HG03520 (cell line): Measurements from ENCODE around the gene ARHGEF28.

Experiments used
- ATAC-seq: cut with Tn5 transposase; IDR thresholded peaks from one replicate; pipeline ENCODE4 v1.9.1; 2021; ENCODE audit warnings: mild to moderate bottlenecking, moderate library complexity; ENCODE audit not compliant: unreplicated experiment

ARHGEF28 gene

GRCh38 chr5:73844165-73844564 is 218.2 kb downstream of the ARHGEF28 start:
- ATAC-seq, result no peak

GRCh38 chr5:73851471-73852181 is 225.6 kb downstream of the ARHGEF28 start:
- no peak for ATAC-seq

DNA sequence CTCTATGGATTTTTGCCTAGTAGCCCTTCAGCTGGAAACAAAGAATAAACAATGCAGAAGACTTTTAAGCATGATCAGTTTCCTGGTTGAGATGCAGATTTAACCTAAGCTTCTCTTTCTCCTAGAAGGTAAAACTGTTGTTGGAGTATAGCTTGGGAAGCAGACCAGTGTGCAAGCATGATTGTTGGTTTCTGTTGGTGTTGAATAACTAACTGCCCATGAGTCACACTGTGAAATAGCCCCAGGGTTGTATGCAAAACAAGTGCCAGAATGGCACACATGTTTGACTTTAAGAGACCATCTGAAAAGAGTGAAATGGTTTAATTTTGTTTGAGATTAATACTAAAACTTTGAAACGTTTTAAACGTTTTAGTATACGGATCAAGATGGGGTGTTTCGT is 227.1 kb downstream of the ARHGEF28 start:
- ATAC-seq, result no peak

- ATAC-seq, result no peak
These were observed 231.0 kb downstream of the ARHGEF28 start for GRCh38 chr5:73856997-73857396.

- ATAC-seq, result no peak
These were observed 231.4 kb downstream of the ARHGEF28 start for GRCh38 chr5:73857446-73857845.

- ATAC-seq, result no peak
These were observed 232.1 kb downstream of the ARHGEF28 start for GRCh38 chr5:73858054-73858453.

GRCh38 chr5:73858776-73859175 is 232.8 kb downstream of the ARHGEF28 start:
- ATAC-seq, result no peak

DNA sequence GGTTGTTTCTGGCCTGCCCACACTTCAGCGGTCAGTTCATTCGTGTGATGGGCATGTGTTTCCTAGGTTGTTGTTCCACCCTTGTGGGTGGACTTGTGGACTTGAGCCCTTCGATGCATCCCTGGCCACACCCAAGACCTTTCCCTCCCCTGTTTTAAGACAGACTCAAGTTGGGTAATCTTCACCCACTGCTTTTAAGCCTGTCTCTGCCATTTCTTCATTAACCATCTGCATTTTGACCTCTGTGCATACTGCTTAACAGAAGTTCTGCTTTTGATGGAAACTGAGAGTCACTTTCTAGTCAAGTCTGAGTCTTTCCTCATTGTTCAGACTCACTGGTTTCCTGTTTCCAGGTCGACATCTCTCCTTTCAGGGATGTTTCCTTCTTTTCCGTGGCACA is 233.7 kb downstream of the ARHGEF28 start:
- no peak for ATAC-seq

DNA sequence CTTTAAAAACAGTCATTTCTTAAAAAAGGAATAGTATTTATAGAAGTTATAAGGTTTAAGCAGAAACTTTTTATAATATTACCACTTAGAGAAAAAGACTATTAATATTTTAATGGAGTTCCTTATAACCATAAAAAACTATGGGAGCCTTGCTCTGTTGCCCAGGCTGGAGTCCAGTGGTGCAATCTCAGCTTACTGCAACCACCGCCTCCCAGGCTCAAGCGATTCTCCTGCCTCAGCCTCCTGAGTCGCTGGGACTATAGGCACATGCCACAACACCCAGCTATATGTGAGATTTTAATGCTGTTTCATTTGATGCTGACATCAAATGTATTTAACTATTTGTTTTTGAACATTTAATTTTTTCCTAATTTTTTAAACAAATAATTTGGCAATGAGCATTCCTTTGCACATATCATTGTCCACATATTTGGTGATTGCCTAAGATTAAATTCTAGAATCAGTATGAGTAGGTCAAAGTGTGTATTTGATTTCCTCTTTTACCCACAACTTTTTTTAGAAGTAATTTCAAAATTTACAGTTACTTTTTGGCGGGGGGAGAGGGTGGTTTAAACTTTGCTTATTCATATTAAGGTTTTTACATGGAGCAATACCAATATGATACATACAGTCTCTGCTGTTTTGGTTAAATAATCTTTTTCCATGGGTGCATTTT is 235.5 kb downstream of the ARHGEF28 start:
- ATAC-seq, result no peak

- ATAC-seq, result no peak
These were observed 236.8 kb downstream of the ARHGEF28 start for GRCh38 chr5:73862796-73863195.

DNA sequence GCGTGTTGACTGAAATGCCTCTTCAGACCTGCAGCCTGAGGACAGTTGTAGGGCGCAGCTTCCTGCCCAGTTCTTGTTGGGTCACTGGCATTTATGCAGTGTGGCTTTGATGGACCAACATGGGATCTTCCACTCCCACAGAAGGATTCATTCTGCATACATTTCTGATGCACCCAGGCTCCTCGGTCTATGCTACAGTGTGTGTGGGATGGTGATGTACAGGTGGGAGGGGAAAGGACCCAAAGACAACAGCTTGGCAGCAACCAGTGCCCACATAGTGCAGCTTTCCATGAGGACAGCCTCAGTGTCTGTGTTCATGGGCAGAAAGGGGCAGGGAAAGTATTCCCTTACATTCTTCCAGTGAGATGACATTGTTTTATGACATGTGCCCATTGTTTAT is 237.9 kb downstream of the ARHGEF28 start:
- no peak for ATAC-seq

- ATAC-seq, result no peak
These were observed 239.3 kb downstream of the ARHGEF28 start for GRCh38 chr5:73865315-73865714.

- ATAC-seq, result no peak
These were observed 241.6 kb downstream of the ARHGEF28 start for GRCh38 chr5:73867345-73868335.

DNA sequence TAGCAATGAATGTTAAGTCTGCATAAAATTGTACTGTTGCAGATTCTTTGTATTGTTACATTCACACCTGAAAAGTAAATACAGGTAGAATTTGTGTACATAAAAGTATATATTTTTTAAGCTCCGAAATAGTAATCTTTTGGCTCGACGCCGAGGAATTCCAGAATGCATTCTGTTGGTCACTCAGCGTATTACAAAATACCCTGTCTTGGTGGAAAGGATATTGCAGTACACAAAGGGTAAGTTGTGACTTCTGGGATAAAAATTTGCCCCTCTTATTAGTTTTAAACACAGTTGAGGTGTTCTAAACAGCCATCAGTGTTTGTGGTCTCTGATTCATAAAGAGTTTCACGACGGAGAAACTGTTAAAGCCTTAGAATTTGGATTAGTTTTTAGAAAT is 257.6 kb downstream of the ARHGEF28 start:
- no peak for ATAC-seq

GRCh38 chr5:73887688-73888087 is 261.7 kb downstream of the ARHGEF28 start:
- no peak for ATAC-seq

- no peak for ATAC-seq
These were observed 264.6 kb downstream of the ARHGEF28 start for GRCh38 chr5:73890569-73890968.

GRCh38 chr5:73892218-73892617 is 266.2 kb downstream of the ARHGEF28 start:
- no peak for ATAC-seq

DNA sequence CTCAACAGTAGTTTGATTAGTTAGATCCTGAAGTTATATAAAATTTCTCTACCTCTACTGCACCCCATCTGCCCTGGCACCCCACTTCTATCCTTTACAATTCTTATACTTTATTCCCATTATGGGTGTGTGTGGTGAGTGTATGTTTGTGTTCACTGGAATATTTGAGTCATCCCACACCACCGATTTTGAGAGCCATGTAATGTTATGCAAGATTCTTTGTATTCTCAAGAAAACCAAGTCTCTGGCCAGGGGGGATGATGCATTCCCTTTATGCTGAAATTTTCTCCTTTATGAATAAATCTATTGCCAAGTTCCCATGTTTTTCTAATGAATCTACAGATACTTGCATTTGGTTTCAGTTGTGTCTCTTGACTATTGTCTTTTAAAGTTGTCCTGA is 266.8 kb downstream of the ARHGEF28 start:
- ATAC-seq, result no peak

DNA sequence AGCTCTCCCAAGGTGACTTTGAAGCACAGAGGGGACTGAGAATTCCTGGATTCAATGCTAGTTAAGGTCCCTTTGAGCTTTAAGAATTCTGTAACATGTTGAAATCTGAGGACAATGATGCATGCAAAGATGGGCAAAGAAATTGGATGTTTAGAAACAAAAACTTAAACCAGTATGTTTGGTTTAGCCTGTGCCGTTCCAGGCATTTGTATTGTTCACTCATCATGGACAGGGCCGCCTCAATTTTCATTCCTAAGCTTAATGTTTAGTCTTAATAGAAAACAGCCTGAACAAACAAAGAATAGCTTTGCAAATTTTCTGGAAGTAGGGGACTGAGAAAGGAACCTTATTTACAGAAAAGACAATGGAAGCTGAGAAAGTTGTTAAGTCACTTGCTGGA is 267.8 kb downstream of the ARHGEF28 start:
- ATAC-seq, result no peak

- no peak for ATAC-seq
These were observed 268.9 kb downstream of the ARHGEF28 start for GRCh38 chr5:73894860-73895259.

DNA sequence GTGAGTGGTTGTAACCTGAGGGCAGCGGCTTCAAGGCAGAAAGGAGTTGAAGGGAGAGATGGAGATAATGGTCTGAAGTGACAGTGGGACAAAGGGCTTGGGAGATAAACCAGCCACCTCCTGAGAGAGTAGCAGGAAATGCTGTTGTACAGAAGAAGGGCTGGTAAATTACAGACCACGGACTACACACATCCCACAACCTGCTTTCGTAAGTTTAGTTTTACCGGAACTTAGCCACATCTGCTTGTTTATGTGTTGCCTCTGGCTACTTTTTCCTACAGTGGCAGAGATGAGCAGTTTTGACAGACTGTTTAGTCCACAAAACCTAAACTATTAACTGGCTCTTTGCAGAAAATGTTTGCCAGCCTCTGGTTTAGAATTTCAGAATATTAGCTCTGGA is 269.5 kb downstream of the ARHGEF28 start:
- no peak for ATAC-seq
